H9 (cell line): Measurements from ENCODE around the gene R3HDM4. TPM values are rescaled to one million over a fixed set of nuclear protein-coding genes. Genes with fewer than 3 reads are reported as not detected.

Experiments used
- DNase-seq: peaks from one replicate; pipeline ENCODE4 v3.0.0-alpha.2; 2017
- H2AFZ ChIP-seq: one replicate; pipeline ENCODE4 v1.6.1; 2013; ENCODE audit warnings: mild to moderate bottlenecking, low read length, control low read depth, moderate library complexity
- H2AK5ac ChIP-seq: 2 replicates; pipeline ENCODE4 v1.6.1; 2013; ENCODE audit warnings: low read length, control low read depth, mixed read lengths; ENCODE audit not compliant: insufficient read length
- H2BK120ac ChIP-seq: one replicate; pipeline ENCODE4 v1.6.1; 2013; ENCODE audit warnings: low read depth, mild to moderate bottlenecking, low read length, control low read depth, inconsistent platforms; ENCODE audit not compliant: poor library complexity, severe bottlenecking
- H2BK12ac ChIP-seq: 2 replicates; pipeline ENCODE4 v1.6.1; 2013; ENCODE audit warnings: low read length, control low read depth, mixed read lengths, low read depth; ENCODE audit not compliant: insufficient read length
- H2BK15ac ChIP-seq: 2 replicates; pipeline ENCODE4 v1.6.1; 2013; ENCODE audit warnings: low read depth, low read length, control low read depth
- H2BK20ac ChIP-seq: one replicate; pipeline ENCODE4 v1.6.1; 2013; ENCODE audit warnings: low read depth, mild to moderate bottlenecking, low read length, control low read depth, inconsistent platforms; ENCODE audit not compliant: poor library complexity, severe bottlenecking
- H2BK5ac ChIP-seq: 2 replicates; pipeline ENCODE4 v1.6.1; 2013; ENCODE audit warnings: low read length, control low read depth, mixed read lengths; ENCODE audit not compliant: insufficient read length
- H3K14ac ChIP-seq: 2 replicates; pipeline ENCODE4 v1.6.1; 2013; ENCODE audit warnings: low read length, control low read depth; ENCODE audit not compliant: insufficient read depth
- H3K18ac ChIP-seq: 2 replicates; pipeline ENCODE4 v1.6.1; 2013; ENCODE audit warnings: low read depth, mild to moderate bottlenecking, mixed read lengths, low read length, control low read depth; ENCODE audit not compliant: insufficient read length
- H3K23ac ChIP-seq: 2 replicates; pipeline ENCODE4 v1.6.1; 2013; ENCODE audit warnings: low read length, control low read depth, mixed read lengths, low read depth; ENCODE audit not compliant: insufficient read length
- H3K23me2 ChIP-seq: 2 replicates; pipeline ENCODE4 v1.6.1; 2013; ENCODE audit warnings: low read depth, mild to moderate bottlenecking, mixed read lengths, low read length, control low read depth; ENCODE audit not compliant: insufficient read length, poor library complexity, severe bottlenecking
- H3K27ac ChIP-seq: 2 replicates; pipeline ENCODE4 v1.5.1; 2013; ENCODE audit warnings: low read length, control low read depth, mixed read lengths, low read depth; ENCODE audit not compliant: insufficient read length
- H3K27me3 ChIP-seq: 2 replicates; pipeline ENCODE4 v1.6.1; 2013; ENCODE audit warnings: low read length, control low read depth, inconsistent platforms; ENCODE audit not compliant: insufficient read depth
- H3K4ac ChIP-seq: 2 replicates; pipeline ENCODE4 v1.6.1; 2013; ENCODE audit warnings: low read depth, mild to moderate bottlenecking, control low read depth, inconsistent platforms, low read length, moderate library complexity
- H3K4me1 ChIP-seq: 2 replicates; pipeline ENCODE4 v1.6.1; 2013; ENCODE audit warnings: low read length, control low read depth, inconsistent platforms; ENCODE audit not compliant: insufficient read depth
- H3K4me2 ChIP-seq: 2 replicates; pipeline ENCODE4 v1.6.1; 2013; ENCODE audit warnings: low read length, control low read depth, mixed read lengths; ENCODE audit not compliant: insufficient read length, insufficient read depth
- H3K56ac ChIP-seq: 2 replicates; pipeline ENCODE4 v1.6.1; 2013; ENCODE audit warnings: low read depth, mild to moderate bottlenecking, mixed read lengths, low read length, control low read depth; ENCODE audit not compliant: insufficient read length
- H3K79me1 ChIP-seq: 2 replicates; pipeline ENCODE4 v1.6.1; 2013; ENCODE audit warnings: low read depth, mild to moderate bottlenecking, moderate library complexity, low read length, control low read depth, inconsistent platforms; ENCODE audit not compliant: insufficient read depth, poor library complexity, severe bottlenecking
- H3K79me2 ChIP-seq: 2 replicates; pipeline ENCODE4 v1.6.1; 2013; ENCODE audit warnings: low read length, control low read depth, inconsistent platforms; ENCODE audit not compliant: insufficient read depth
- H3K9ac ChIP-seq: 2 replicates; pipeline ENCODE4 v1.6.1; 2013; ENCODE audit warnings: low read length, control low read depth, mixed read lengths; ENCODE audit not compliant: insufficient read length; ENCODE audit errors: extremely low read depth
- H3K9me3 ChIP-seq: one replicate; pipeline ENCODE4 v1.6.1; 2013; ENCODE audit warnings: low read depth, low read length, inconsistent platforms; ENCODE audit not compliant: control insufficient read depth
- H3T11ph ChIP-seq: one replicate; pipeline ENCODE4 v1.6.1; 2013; ENCODE audit warnings: mild to moderate bottlenecking, low read length, control low read depth, inconsistent platforms
- H4K20me1 ChIP-seq: one replicate; pipeline ENCODE4 v1.6.1; 2013; ENCODE audit not compliant: control insufficient read depth, insufficient read length, insufficient read depth
- H4K5ac ChIP-seq: 2 replicates; pipeline ENCODE4 v1.6.1; 2013; ENCODE audit warnings: low read depth, mild to moderate bottlenecking, mixed read lengths, low read length, control low read depth; ENCODE audit not compliant: insufficient read length
- H4K8ac ChIP-seq: replicated peaks from 2 replicates; pipeline ENCODE4 v1.6.1; 2013; ENCODE audit warnings: low read length, control low read depth, mixed read lengths, low read depth; ENCODE audit not compliant: insufficient read length
- H4K91ac ChIP-seq: 2 replicates; pipeline ENCODE4 v1.6.1; 2013; ENCODE audit warnings: low read depth, mild to moderate bottlenecking, moderate library complexity, mixed read lengths, low read length, control low read depth; ENCODE audit not compliant: insufficient read length
- H3K27ac Mint-ChIP-seq, 3 experiments: 2 replicates in 2 of 3; 3 replicates in 1 of 3; pipeline ENCODE4 v1.8.0; 2020 to 2021; ENCODE audit warnings: mixed read lengths in 3 of 3, mild to moderate bottlenecking in 1 of 3, moderate library complexity in 1 of 3
- H3K27me3 Mint-ChIP-seq: 2 replicates; pipeline ENCODE4 v1.8.0; 2021; ENCODE audit warnings: low read depth, mild to moderate bottlenecking, moderate library complexity, mixed read lengths
- H3K36me3 Mint-ChIP-seq, 3 experiments: 2 replicates in 2 of 3; 3 replicates in 1 of 3; pipeline ENCODE4 v1.8.0; 2020 to 2021; ENCODE audit warnings: low read depth in 3 of 3, mixed read lengths in 3 of 3; ENCODE audit not compliant: insufficient read depth in 1 of 3
- H3K4me1 Mint-ChIP-seq, 2 experiments: 2 replicates each; pipeline ENCODE4 v1.8.0; 2020; ENCODE audit warnings: mixed read lengths in 2 of 2
- H3K4me3 Mint-ChIP-seq, 2 experiments: 2 replicates in 1 of 2; 3 replicates in 1 of 2; pipeline ENCODE4 v1.8.0; 2020 to 2021; ENCODE audit warnings: mild to moderate bottlenecking in 2 of 2, mixed read lengths in 2 of 2, moderate library complexity in 1 of 2
- H3K9me3 Mint-ChIP-seq, 2 experiments: 2 replicates in 1 of 2; 3 replicates in 1 of 2; pipeline ENCODE4 v1.8.0; 2020; ENCODE audit warnings: mild to moderate bottlenecking in 2 of 2, mixed read lengths in 2 of 2, moderate library complexity in 1 of 2
- WGBS: extraction: QIAGEN DNeasy Blood & Tissue Kit; methylation state at CpG from one replicate; pipeline ENCODE4 v1.1.7; 2013; ENCODE audit warnings: missing lambda C conversion rate, low lambda C conversion rate, mixed read lengths; ENCODE audit not compliant: insufficient read length; ENCODE audit errors: extremely low coverage; 5-methylcytosine and 5-hydroxymethylcytosine counted together
- total RNA-seq: library from RNA; stranded (reverse); gene quantifications from 2 replicates; pipeline ENCODE4 v1.2.1, GENCODE V29; 2021
- TF ChIP-seq, protein P1 (sequence below): fragments of 200-600 bp; sonication (generic); conservative IDR thresholded peaks from 3 replicates; pipeline ENCODE4 v1.8.0; 2021; ENCODE audit warnings: antibody characterized with exemption, mild to moderate bottlenecking

Gene R3HDM4
- total RNA-seq, 1 experiment from 2014 or later, result 66.4 TPM

DNA sequence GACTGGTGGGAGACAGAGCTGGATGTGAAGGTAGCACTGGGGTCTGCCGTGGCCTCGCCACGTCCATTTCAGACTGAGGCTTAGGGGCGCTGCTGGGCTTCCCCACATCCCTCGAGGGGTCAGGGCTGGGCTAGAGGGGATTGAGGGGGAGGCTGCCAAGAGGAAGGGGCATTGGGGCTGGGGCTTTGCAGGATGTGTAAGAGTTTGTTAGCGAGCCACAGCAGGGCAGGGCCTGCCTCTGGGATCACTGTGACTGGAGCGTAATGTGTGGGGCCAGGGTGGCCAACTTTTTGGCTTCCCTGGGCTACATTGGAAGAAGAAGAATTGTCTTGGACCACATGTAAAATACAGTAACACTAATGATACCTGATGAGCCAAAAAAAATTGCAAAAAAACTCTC is 26.9 kb upstream of the R3HDM4 start:
- Histone ChIP-seq H2BK5ac (no peak overlapping the region), H3T11ph (no peak overlapping the region), H3K27me3 (no peaks in the 10 kb centered on the region), H3K4me1 (no peaks in the 10 kb centered on the region), H2AK5ac (no peak overlapping the region), H2BK20ac (no peak overlapping the region), H2BK120ac (no peak overlapping the region), H3K9ac (no peak overlapping the region), H4K91ac (no peak overlapping the region), H4K8ac (no peak overlapping the region), H3K4me2 (no peak overlapping the region), H3K79me1 (no peaks in the 10 kb centered on the region), H3K18ac (no peak overlapping the region), H3K56ac (no peak overlapping the region), H3K23ac (no peak overlapping the region), H2AFZ (no peak overlapping the region), H3K27ac (no peak overlapping the region), H3K9me3 (no peaks in the 10 kb centered on the region), H4K5ac (no peak overlapping the region), H3K23me2 (no peaks in the 10 kb centered on the region), H3K14ac (no peak overlapping the region), H3K79me2 (peaks cover 10% of the 10 kb centered on the region; the same call in 1 of the 2 replicates), H2BK15ac (no peak overlapping the region), H3K4ac (no peak overlapping the region), H2BK12ac (no peak overlapping the region), H4K20me1 (peaks cover 3% of the 10 kb centered on the region)
- Mint-ChIP-seq H3K4me1 (0 out of 4 replicates have a peak, but pooled peaks cover 0 to 3% of the 10 kb centered on the region in 2 experiments), H3K9me3 (no peaks in the 10 kb centered on the region), H3K4me3 (peak overlapping the region in 1 of 2 experiments; percentile 50; a peak in 2 of 5 replicates), H3K27me3 (no peaks in the 10 kb centered on the region; the same call in 1 of the 2 replicates), H3K27ac (peak overlapping the region; percentile 84 to 89 (median 85); a peak in 6 of 7 replicates), H3K36me3 (peaks cover 19 to 52% (median 50%) of the 10 kb centered on the region in 3 experiments; a peak in 6 of 7 replicates)
- DNase-seq, result no peak
- no CpG with 5 or more reads among the region's 7 CpGs for WGBS
- TF ChIP-seq, protein P1, sequence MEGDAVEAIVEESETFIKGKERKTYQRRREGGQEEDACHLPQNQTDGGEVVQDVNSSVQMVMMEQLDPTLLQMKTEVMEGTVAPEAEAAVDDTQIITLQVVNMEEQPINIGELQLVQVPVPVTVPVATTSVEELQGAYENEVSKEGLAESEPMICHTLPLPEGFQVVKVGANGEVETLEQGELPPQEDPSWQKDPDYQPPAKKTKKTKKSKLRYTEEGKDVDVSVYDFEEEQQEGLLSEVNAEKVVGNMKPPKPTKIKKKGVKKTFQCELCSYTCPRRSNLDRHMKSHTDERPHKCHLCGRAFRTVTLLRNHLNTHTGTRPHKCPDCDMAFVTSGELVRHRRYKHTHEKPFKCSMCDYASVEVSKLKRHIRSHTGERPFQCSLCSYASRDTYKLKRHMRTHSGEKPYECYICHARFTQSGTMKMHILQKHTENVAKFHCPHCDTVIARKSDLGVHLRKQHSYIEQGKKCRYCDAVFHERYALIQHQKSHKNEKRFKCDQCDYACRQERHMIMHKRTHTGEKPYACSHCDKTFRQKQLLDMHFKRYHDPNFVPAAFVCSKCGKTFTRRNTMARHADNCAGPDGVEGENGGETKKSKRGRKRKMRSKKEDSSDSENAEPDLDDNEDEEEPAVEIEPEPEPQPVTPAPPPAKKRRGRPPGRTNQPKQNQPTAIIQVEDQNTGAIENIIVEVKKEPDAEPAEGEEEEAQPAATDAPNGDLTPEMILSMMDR, result no peak
